SK-N-SH (cell line): ENCODE results near the gene RPS6KA1. TPM values are rescaled to one million over a fixed set of nuclear protein-coding genes. Genes with fewer than 3 reads are reported as not detected.

ENCODE experiments used
- polyA plus RNA-seq, 3 experiments: library from polyadenylated mRNA; depleted of rRNA; stranded (reverse); fragments of >200 nt; gene quantifications; 2 replicates each; pipeline ENCODE4 v1.2.3, GENCODE V29; 2012
- small RNA-seq, 7 experiments: library from RNA; depleted of rRNA; stranded (forward); fragments of <200 nt; gene quantifications; one replicate each; pipeline ENCODE3, GENCODE V24; 2012

RPS6KA1 gene
- polyA plus RNA-seq, 1 of the 3 experiments (the other 2 are of a cell fraction): 9.7 TPM

Small RNA genes within 50 kb of the gene (small RNA-seq; reads per million reads assigned to genes)
- gene MIR1976 (0 to 1.9 (median 0) reads per million in 7 experiments), gene RF00019 (0 reads per million in 7 experiments), gene RNU7-29P (0 reads per million in 7 experiments)

Other genes starting within 250 kb of the RPS6KA1 start
- 131 and 202 TPM in 2 replicates for gene SH3BGRL3, start 249.7 kb upstream of the RPS6KA1 start, polyA plus RNA-seq (2012; rRNA removed)
- 30.6 and 35.3 TPM in 2 replicates for gene UBXN11, start 223.1 kb upstream of the RPS6KA1 start, polyA plus RNA-seq (2012; rRNA removed)
- gene CD52, start 211.8 kb upstream of the RPS6KA1 start, polyA plus RNA-seq (2012; rRNA removed): not detected in 2 replicates
- gene CRYBG2, start 175.6 kb upstream of the RPS6KA1 start, polyA plus RNA-seq (2012; rRNA removed): 0.08 and 0.49 TPM in 2 replicates
- gene ZNF683, start 157.0 kb upstream of the RPS6KA1 start, polyA plus RNA-seq (2012; rRNA removed): not detected in 2 replicates
- gene LIN28A, start 118.9 kb upstream of the RPS6KA1 start, polyA plus RNA-seq (2012; rRNA removed): not detected in 2 replicates
- gene DHDDS, start 97.4 kb upstream of the RPS6KA1 start, polyA plus RNA-seq (2012; rRNA removed): 25.0 and 36.6 TPM in 2 replicates
- 343 and 644 TPM in 2 replicates for gene HMGN2, start 57.3 kb upstream of the RPS6KA1 start, polyA plus RNA-seq (2012; rRNA removed)
- gene ARID1A, start 166.3 kb downstream of the RPS6KA1 start, polyA plus RNA-seq (2012; rRNA removed): 14.2 and 26.5 TPM in 2 replicates